Keratinocyte (primary cell): Measurements from ENCODE around the gene ULK3. TPM values are rescaled to one million over a fixed set of nuclear protein-coding genes. Genes with fewer than 3 reads are reported as not detected.

Experiments
- DNase-seq: peaks from one replicate; pipeline ENCODE4 v3.0.0-alpha.2; 2011; ENCODE audit warnings: low read depth, missing footprints, low spot score
- FAIRE-seq: peaks from 2 replicates; lab custom pipeline; 2011; peaks lifted over from hg19 to GRCh38; lab: Jason Lieb, UNC
- H2AFZ ChIP-seq: 2 replicates; pipeline ENCODE4 v1.6.0; 2012; ENCODE audit warnings: low read length, control low read depth, inconsistent platforms; ENCODE audit not compliant: control insufficient read depth
- H3K27ac ChIP-seq: 2 replicates; pipeline ENCODE4 v1.5.1; 2011; ENCODE audit warnings: low read length; ENCODE audit not compliant: control insufficient read depth, insufficient read depth
- H3K27me3 ChIP-seq: 3 replicates; pipeline ENCODE4 v1.6.0; 2011; ENCODE audit warnings: low read length; ENCODE audit not compliant: control insufficient read depth, insufficient read depth; ENCODE audit errors: extremely low read depth
- H3K36me3 ChIP-seq, 2 experiments: 2 replicates in 1 of 2; 3 replicates in 1 of 2; pipeline ENCODE4 v1.5.1; 2011; ENCODE audit warnings: low read length in 2 of 2, mild to moderate bottlenecking in 1 of 2; ENCODE audit not compliant: control insufficient read depth in 2 of 2, insufficient read depth in 2 of 2; ENCODE audit errors: extremely low read depth in 1 of 2
- H3K4me1 ChIP-seq: 3 replicates; pipeline ENCODE4 v1.5.1; 2011; ENCODE audit warnings: low read length; ENCODE audit not compliant: control insufficient read depth, insufficient read depth; ENCODE audit errors: extremely low read depth
- H3K4me2 ChIP-seq: 3 replicates; pipeline ENCODE4 v1.6.0; 2011; ENCODE audit warnings: low read depth, low read length; ENCODE audit not compliant: control insufficient read depth, insufficient read depth; ENCODE audit errors: extremely low read depth
- H3K4me3 ChIP-seq, 3 experiments: fragments of 200-600 bp in 1 of 3; sonication (generic) in 1 of 3; 2 replicates in 2 of 3; 3 replicates in 1 of 3; pipeline ENCODE4 v1.5.1; 2011 to 2016; ENCODE audit warnings: low read length in 3 of 3, mild to moderate bottlenecking in 3 of 3, control low read depth in 2 of 3, inconsistent platforms in 1 of 3, low read depth in 1 of 3, mixed read lengths in 1 of 3, mixed run types in 1 of 3, moderate library complexity in 1 of 3; ENCODE audit not compliant: control insufficient read depth in 2 of 3, insufficient read depth in 2 of 3; ENCODE audit errors: extremely low read depth in 1 of 3
- H3K79me2 ChIP-seq: 2 replicates; pipeline ENCODE4 v1.6.0; 2012; ENCODE audit warnings: low read length; ENCODE audit not compliant: control insufficient read depth, insufficient read depth
- H3K9ac ChIP-seq: 3 replicates; pipeline ENCODE4 v1.6.0; 2011; ENCODE audit warnings: low read length; ENCODE audit not compliant: control insufficient read depth, insufficient read depth; ENCODE audit errors: extremely low read depth
- H3K9me1 ChIP-seq: 3 replicates; pipeline ENCODE4 v1.6.0; 2011; ENCODE audit warnings: low read length; ENCODE audit not compliant: control insufficient read depth, insufficient read depth; ENCODE audit errors: extremely low read depth
- H3K9me3 ChIP-seq: 2 replicates; pipeline ENCODE4 v1.5.1; 2012; ENCODE audit warnings: low read depth, low read length; ENCODE audit not compliant: control insufficient read depth
- H4K20me1 ChIP-seq: 3 replicates; pipeline ENCODE4 v1.6.0; 2011; ENCODE audit warnings: low read length; ENCODE audit not compliant: control insufficient read depth, insufficient read depth; ENCODE audit errors: extremely low read depth
- CTCF ChIP-seq, 3 experiments: IDR thresholded peaks in 1 of 3; conservative IDR thresholded peaks in 1 of 3; optimal IDR thresholded peaks in 1 of 3; 2 replicates in 2 of 3; 3 replicates in 1 of 3; pipeline versions ENCODE3 to v1.5.1; 2011; ENCODE audit warnings: low read length in 3 of 3, mild to moderate bottlenecking in 3 of 3, moderate library complexity in 2 of 3, control low read depth in 1 of 3, inconsistent platforms in 1 of 3; ENCODE audit not compliant: insufficient read depth in 2 of 3; ENCODE audit errors: extremely low read depth in 1 of 3
- EZH2 ChIP-seq: IDR thresholded peaks from one replicate; pipeline ENCODE4 v1.6.1; 2012; ENCODE audit warnings: inconsistent platforms, mild to moderate bottlenecking, low read length, moderate library complexity
- dilution Hi-C: fragments of 300-500 bp; cut with MboI; formaldehyde crosslinking; loops from one replicate; pipeline ENCODE4 v1.7.0; 2020; ENCODE audit warnings: low sequenced_read_pairs; ENCODE audit not compliant: extremely low pct_ligation_motif_present
- polyA plus RNA-seq, 5 experiments: library from polyadenylated mRNA; depleted of rRNA in 3 of 5; stranded (reverse) in 3 of 5; stranded (forward) in 1 of 5; unstranded in 1 of 5; fragments of >200 nt; gene quantifications; 1 replicate in 1 of 5; 2 replicates in 3 of 5; 3 replicates in 1 of 5; pipeline versions ENCODE4 v1.2.1 to v1.2.3, GENCODE V29; 2011 to 2012; ENCODE audit warnings: missing spikeins in 2 of 5, low read depth in 1 of 5, low replicate concordance in 1 of 5

ULK3 gene
- polyA plus RNA-seq, 1 donor (not counting 4 experiments of a cell fraction or from before 2014, with no cell fraction given) = 16.5 TPM

GRCh38 chr15:74830868-74831267 is 12.1 kb downstream of the ULK3 start:
- Histone ChIP-seq H3K36me3 (peaks cover 0 to 3% of the 10 kb centered on the region in 2 experiments), H2AFZ (no peak overlapping the region), H4K20me1 (no peaks in the 10 kb centered on the region), H3K4me1 (no peaks in the 10 kb centered on the region), H3K27ac (no peak overlapping the region), H3K9me1 (no peaks in the 10 kb centered on the region), H3K9me3 (no peaks in the 10 kb centered on the region), H3K27me3 (peaks cover 31% of the 10 kb centered on the region), H3K9ac (no peak overlapping the region), H3K79me2 (no peaks in the 10 kb centered on the region), H3K4me2 (no peak overlapping the region), H3K4me3 (no peak overlapping the region)
- dilution Hi-C loops = no loop called here
- DNase-seq (no peak), FAIRE-seq (no peak)
- TF ChIP-seq EZH2 = no peak
- TF ChIP-seq CTCF (optimal IDR thresholded peaks at IDR 0.05 in 1 of 3, IDR thresholded peaks at IDR 0.05 in 1 of 3, conservative IDR thresholded peaks at IDR 0.05 in 1 of 3; ENCODE audit: extremely low read depth in 1 of 3, insufficient read depth in 2 of 3, low read length in 3 of 3) = no peak

- dilution Hi-C loops = no loop called here
- FAIRE-seq (no peak), DNase-seq (no peak)
- no peaks in the 10 kb centered on the region for H3K9me3 ChIP-seq
- no peaks in the 10 kb centered on the region for H3K4me1 ChIP-seq
- H3K27ac ChIP-seq = no peak overlapping the region
- no peaks in the 10 kb centered on the region for H3K79me2 ChIP-seq
- no peaks in the 10 kb centered on the region for H3K9me1 ChIP-seq
- H3K9ac ChIP-seq = no peak overlapping the region
- peaks cover 38% of the 10 kb centered on the region for H3K27me3 ChIP-seq
- no peak for TF ChIP-seq EZH2
- TF ChIP-seq CTCF (optimal IDR thresholded peaks at IDR 0.05 in 1 of 3, IDR thresholded peaks at IDR 0.05 in 1 of 3, conservative IDR thresholded peaks at IDR 0.05 in 1 of 3; ENCODE audit: extremely low read depth in 1 of 3, insufficient read depth in 2 of 3, low read length in 3 of 3) = no peak
- H3K4me3 ChIP-seq = no peak overlapping the region
- H4K20me1 ChIP-seq = no peaks in the 10 kb centered on the region
- H3K4me2 ChIP-seq = no peak overlapping the region
- H3K36me3 ChIP-seq = no peaks in the 10 kb centered on the region
- H2AFZ ChIP-seq = no peak overlapping the region
These were observed 13.0 kb downstream of the ULK3 start for GRCh38 chr15:74829991-74830390.
